ENCODE data around the gene TUBB6.

The TUBB6 gene

GRCh38 chr18:12291690-12292089, 16.4 kb upstream of the TUBB6 start:
- no peak for DNase-seq

DNA sequence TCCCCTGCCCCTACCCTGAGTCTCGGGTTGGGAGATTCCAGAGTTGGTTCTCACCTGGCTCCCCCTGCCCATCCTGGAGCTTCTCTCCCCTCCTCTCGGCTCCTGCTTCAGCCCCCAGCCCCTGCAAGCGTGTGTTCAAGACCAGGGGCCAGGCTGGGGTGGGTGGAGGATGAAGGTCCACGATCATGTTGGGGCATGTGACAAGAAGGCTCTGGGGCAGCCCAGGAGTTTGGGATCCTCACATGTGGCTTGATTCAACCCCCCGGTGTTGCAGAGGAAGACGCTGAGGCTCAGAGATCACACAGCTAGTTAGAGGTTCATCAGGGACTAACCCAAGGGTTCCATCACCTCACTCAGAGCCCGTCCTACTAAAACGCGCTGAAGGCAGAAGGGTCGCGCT, 14.2 kb upstream of the TUBB6 start:
- DNase-seq: no peak

DNA sequence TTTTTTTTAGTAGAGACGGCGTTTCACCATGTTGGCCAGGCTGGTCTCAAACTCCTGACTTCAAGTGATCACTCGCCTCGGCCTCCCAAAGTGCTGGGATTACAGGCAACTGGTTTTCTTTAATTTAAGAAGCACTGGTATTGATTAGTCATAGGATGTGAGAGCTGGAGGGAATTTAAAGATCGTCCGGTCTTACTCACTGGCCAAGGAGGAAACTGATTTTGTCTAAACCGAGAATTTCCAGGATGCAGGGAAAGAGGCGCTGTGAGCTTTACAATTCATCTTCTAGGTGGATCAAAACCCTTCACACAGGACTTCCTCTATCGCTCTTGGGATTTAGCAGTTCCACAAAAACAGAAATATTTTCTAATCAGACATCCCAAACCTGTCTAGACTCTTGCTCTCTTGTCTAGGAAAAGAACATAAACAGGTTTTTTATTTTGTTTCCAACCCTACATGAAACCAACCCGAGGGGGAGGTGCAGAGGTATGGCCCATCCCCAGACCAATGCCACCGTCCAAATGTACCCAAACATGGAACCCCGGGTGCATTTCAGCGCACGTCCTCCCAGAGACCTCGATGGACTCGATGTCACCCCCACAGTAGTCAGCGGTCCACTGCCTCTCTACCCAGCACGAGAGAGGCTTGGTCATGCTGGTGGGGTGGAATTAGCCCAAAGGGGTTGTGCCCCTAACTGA, 12.5 kb upstream of the TUBB6 start:
- no peak for DNase-seq

DNA sequence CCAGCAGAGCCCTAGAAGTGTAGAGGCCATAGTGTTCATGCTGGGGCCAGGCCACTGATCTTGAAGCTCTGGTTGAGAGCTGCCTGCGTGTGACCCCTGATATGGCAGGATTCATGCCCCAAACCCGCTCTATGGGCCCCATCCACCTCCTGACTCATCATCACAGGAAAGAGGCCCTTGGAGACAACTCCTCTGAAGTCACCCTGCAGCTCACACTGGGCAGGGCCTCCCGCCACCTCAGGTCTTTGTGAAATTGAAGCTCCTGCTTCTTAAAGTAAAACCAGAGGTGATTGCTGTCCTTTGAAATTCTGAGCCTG, 12.0 kb upstream of the TUBB6 start:
- DNase-seq: no peak

- DNase-seq: no peak
Measured at GRCh38 chr18:12296457-12296856, 11.6 kb upstream of the TUBB6 start.

DNA sequence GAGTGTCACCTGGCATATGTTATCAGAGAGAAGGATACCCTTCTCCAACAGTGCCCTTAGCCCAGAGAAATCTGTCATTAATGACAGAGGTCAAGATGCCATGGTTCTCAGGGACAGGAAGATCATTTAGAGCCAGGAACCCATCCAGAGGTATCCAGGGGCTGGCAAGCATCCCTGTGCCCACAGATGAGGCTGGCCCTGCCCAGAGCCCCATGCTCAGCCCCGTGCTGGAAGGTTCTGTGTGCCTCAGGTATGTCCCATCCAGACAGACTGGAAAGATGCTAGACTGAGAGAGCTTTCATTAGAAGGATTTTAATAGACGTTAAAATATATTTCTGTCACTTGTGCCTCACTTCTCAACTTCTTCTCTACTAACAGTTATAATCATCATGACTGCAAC, 8.2 kb upstream of the TUBB6 start:
- no peak for DNase-seq

DNA sequence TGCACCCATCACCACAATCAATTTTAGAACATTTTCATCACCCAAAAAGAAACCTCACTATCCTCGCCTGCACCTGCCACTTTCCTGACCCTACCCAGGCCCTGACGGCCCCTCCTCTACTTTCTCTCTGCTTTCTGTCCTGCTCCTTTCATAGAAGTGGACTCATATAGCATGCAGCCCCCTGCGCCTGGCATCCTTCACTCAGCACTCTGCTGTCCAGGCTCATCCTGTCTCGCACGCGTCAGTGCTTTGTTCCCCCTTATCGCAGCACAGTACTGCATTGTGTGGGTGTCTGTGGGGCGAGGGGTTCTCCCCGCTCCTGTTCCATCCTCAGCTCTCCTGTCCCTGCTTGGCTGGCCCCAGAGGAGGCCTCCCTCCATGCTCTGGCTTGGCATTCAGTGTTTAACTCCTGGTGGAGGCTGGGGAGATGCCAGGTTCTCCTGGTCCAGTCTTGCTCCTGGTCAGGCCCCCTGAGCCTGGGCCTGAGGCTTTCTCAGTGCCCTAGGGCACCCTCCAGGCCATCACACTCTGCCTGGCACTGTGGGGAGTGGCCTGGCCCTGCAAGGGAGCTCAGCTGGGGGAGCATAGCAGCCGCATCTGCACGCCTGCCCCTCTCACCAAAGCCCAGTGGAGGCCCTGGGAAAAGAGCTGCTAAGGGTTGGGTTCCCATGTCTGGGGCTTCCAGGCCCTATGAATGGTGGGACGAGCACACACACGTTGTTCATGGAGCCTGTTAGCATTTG, 6.6 kb upstream of the TUBB6 start:
- no peak for DNase-seq

DNA sequence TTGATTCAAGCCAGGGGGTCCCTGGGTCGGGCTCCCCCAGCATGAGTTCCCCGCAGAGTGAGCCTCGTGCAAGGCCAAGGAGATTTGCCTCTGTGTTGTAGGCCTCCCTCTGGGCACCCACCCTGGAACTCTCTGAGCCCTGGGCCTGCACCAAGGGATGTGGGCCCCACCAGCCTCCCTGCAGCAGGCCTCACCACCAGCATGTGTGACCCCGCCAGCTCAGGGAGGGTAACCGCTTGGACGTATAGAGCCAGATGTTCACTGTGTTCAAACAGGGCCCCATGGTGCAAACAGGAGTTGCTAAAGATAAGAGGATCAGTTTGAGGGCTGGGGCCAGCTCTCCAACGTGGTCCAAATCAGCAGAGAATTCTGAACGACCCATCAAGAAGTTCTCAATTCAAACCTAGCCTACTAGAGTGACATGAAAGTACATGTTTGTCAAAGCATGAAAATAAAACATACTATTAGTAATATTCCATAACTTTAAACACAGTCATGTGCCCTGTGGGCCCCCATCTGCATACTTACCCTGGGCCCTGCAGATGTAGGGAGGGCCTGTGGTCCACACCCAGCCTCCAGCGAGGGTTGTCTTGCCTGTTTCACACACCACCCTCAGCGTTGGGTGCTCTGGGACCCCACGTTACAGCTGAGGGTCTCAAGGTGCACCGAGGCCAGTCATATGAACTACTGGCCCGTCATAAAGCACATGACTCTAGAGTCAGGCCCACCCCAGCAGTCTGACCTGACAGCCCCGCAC, 5.5 kb upstream of the TUBB6 start:
- DNase-seq: no peak

DNA sequence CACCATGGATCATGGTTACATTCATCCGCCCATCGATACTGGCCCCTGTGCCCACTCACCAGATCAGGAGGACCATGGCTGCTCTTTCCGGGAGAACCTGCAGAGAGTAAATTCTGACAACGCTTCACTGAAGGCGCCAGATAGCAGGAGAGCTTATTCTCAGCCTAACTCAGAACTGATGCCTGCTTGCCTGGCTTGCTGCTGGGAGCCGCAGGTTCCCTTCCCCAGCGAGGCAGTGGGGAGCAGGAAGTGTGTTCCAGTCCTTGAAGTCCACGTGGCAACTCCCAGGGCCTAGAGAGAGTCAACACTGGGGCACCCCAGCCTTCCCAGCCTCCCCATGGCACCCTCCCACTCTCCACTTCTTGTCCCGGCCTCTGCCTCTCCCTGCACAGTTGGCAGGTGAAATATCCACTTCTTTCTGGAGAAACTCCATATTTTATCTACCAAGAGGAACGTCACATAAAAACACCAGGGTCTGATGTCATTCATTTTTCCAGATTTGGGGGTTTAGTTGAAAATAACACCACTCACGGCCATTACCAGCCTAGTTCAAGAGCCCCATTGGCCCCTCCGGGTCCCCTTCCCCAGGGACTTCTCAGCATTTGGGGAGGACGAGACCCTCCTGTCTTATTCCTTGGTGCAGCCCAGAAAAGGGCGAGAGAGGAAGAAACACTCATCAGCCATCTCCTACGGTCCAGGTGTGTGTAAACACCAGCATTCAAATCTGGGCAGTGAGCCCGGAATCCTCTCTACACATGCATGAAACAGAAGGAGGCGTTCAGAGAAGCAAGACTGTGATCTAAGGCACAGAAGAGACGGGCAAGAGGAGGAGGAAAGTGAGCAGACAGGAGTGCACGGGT, 3.5 kb upstream of the TUBB6 start:
- peak; percentile 91 for DNase-seq

- DNase-seq: no peak
Measured at GRCh38 chr18:12305211-12305610, 2.8 kb upstream of the TUBB6 start.

DNA sequence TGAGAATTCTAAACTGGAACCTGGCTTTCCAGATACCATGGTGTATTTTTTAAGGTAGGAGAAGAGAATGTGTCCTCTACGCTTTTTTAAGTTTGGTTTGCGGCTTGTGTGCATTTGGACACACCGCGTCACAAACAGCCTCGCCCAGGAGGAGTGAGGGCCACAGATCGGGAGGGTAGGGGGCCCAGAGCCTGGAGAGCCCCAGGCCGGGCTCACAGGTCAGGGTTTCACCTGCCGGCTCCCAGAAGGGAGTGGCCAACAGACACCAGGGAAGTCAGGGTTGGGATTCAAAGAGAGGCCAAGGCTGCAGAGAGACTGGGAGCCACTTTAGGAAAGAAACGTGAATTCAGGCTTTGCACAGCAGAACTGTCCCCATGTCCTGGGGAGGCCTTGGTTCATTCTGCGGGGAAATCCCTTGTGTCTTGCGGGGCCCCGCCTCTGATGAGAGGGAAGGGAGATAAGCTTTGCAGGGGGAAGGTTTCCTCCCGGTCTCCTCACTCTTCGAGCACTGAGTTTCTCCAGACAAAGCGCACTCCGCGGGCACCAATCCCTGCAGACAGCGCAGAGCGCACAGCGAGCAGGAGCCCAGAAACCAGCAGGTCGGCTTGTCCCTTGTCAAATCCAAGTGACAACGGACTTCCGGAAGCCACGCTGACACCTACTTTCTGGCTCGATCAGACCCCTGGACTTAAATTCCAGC, 2.0 kb upstream of the TUBB6 start:
- no peak for DNase-seq

- no peak for DNase-seq
Measured at GRCh38 chr18:12306752-12307700, 1.0 kb upstream of the TUBB6 start.

DNA sequence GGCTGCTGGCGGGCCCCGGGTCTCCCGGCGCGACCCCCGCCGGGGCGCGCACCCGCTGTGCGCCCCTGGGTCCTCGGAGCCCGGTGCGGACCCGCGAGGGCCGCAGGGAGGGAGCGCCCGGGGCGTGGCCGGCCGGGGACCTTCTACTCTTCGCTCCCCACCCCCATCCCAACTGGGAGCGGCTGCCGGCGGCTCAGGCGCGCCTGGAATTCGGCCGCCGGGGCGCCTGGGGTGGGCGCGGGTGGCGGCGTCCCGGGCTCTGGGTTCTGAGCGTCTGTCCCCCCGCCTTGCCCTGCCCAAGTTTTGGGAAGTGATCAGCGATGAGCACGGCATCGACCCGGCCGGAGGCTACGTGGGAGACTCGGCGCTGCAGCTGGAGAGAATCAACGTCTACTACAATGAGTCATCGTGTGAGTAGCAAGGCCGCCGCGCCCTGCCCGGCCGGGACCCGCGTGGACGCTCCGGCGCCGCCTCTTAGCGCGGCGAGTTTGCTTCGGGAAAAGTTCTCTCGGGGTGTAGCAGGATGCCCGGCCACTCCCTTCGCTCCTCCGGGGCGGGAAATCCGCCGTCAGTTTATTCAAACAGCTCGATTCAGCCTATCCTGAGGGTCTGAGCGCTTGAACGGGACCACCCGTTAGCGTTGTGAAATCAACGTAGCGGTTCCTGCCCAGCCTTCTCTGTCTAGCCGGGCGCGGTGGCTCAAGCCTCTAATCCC, 502 bp downstream of the TUBB6 start:
- peak; percentile 55 for DNase-seq

DNA sequence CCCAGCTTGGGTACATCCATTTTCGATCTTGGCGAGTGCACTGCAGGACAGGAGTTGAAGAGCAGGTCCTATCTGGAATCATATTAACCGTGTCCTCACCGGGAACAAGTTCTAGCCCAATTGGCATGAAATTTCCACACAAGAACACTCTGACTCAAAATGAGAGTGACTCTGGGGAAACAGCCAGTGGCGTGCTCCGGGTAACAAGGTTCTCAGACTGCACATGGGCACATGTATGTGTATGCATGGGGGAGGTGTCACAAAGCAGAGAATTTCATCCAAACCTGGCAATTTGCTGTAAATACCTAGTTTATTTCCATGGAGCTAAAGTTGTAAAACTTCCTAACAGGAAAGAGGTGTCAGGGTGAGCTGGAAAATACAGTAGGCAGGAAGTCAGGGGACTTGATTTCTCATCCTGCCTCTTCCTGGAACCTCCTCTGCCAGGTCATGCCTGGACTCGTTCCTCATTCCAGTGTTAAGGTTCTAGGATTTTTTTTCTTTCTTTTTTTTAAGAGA, 1.7 kb downstream of the TUBB6 start:
- no peak for DNase-seq

GRCh38 chr18:12310762-12311161, 2.7 kb downstream of the TUBB6 start:
- DNase-seq: no peak

DNA sequence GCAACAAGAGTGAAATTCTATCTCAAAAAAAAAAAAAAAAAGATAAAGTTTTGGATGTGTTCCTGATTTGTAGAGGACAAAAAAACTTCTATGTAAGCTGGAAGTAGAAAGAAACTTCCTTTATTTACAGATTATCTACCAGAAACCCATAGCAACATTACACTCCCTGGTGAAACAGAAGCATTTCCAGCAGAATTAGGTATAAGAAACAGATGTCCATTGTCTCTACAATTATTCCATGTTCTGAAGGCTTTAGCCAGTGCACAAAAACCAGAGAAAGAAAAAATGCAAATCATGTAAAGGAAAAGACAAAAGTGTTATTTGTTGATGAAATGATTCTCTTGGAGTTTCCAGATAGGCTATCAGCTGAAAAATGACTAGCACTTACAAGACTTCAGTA, 4.9 kb downstream of the TUBB6 start:
- no peak for DNase-seq

- DNase-seq: no peak
Measured at GRCh38 chr18:12313530-12314245, 5.6 kb downstream of the TUBB6 start.

DNA sequence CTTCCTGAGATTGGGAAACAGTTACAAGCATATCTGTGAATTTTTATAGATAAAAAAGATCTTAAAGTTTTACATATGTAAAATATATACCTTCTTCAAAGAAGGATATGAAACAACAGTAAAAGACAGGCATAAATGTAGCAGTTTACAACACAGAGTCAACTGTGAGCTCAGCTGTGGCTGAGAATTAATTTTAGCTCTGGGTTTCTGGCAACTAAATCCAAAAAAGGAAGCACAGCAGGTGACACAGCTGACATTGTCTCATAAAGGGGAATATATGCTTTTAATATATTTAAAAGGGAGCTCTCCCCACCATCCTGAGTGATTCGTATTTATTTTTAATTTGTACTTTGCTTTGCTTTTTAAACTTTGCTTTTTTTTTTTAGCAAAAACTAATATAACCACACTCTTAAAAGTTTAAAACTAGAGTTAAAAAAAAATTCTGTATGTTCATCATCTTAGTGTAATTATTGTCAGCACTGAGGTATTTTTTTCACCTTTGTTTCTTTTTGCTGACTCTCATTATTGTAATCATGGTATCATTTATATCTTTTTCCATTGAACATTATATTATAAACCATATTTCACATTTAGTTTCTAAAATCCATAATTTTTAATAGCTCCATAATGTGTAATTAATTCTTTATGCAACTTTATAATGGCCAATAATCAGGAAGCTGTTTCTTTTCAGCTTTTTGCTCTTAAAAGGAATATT, 6.7 kb downstream of the TUBB6 start:
- peak; percentile 52 for DNase-seq

DNA sequence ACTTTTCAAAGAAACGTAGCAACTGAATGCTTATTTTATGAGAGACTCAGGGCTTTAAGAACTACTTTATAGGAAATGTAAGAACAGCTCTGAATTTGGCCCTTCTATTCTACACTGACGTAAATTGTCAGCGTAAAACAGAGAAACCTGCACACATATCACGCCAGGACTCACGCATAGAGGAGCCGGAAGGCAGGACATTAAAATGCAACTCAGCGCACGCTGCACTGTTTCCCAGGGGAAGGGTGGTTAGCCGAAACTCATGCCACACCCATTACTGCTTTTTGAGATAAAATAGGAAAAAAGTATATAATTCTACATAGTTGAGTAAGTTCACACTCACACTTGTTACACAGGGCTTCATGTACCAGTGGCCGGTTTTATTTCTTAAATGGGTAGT, 7.4 kb downstream of the TUBB6 start:
- no peak for DNase-seq

All from RPMI8226 (cell line).